Stimulated activated CD4-positive, alpha-beta T cell treated with anti-CD3 and anti-CD28 coated beads, Interleukin-4, amount 100 ng/mL, for 24 hours (primary cell): ENCODE data around the gene GCH1.
A peak's percentile ranks its signal among the peaks of the same experiment; 100 is the strongest.
"Not testable (repeated sequence)": the region's sequence is repeated elsewhere in the genome, so short reads cannot be mapped to it uniquely, and the experiment has no call there.

Experiments
- DNase-seq: peaks from one replicate; pipeline ENCODE4 v3.0.0-alpha.2; 2020

Gene GCH1, protein sequence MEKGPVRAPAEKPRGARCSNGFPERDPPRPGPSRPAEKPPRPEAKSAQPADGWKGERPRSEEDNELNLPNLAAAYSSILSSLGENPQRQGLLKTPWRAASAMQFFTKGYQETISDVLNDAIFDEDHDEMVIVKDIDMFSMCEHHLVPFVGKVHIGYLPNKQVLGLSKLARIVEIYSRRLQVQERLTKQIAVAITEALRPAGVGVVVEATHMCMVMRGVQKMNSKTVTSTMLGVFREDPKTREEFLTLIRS

DNA sequence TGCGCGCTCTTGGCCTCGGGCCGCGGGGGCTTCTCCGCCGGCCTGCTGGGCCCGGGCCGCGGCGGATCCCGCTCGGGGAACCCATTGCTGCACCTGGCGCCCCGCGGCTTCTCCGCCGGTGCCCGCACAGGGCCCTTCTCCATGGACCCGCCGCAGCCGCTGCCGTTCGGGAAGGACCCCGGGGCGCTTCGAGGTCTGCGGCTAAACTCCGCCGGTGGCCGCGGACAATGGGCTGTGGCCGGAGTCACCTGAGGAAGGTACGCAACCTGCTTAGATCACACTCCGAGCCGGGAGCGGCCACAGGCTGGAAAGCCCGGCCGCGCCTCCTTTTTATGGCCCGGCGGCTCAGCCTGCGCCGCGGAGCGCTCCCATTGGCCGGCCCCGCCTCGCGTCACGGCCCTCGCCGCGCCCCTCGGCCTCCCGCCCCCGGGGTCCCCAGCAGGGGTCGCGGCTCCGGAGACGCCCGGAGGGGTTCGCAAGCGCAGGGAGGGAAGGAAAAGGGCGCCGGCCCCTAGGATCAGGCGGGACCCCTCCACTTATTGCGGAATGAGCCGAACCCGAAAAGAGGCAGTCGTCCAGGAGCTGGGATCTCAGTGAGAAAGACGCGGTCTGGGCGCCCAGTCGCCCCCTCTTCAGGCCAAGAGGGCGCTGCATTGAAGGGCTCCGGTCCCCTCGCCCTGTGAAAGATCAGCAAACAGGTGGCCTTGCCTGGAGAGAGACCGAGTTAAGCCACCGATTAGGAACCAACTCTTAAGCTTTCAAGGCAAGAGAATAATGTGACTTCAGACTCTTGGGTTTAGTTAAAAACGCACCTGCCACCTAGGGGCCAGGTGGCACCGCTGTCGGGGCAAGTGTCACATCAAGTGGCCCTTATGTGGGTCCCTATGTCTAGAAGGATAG is at the start of gene GCH1:
Gene GCH1, minus strand, starts transcription at position 306 of the 900 bp plus-strand sequence. Its CDS starts 163 bp downstream, at position 143.
- DNase-seq = peak; percentile 73

DNA sequence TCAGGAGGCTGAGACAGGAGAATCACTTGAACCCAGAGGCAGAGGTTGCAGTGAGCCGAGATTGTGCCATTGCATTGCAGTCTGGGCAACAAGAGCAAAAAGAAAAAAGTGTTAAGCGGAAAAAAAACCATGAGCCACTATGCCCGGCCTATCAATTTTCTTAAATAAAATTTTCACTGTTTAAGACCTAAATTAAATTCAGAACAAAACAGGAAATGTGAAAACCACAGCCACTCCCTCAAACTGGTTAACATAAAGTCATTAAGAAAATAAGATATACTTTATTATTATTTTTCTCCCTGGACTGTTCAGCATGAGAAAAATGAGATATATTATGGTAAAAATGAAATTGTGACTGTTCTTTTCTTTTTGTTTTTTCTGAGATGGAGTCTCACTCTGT is 44.6 kb upstream of the GCH1 start:
- DNase-seq = no peak

DNA sequence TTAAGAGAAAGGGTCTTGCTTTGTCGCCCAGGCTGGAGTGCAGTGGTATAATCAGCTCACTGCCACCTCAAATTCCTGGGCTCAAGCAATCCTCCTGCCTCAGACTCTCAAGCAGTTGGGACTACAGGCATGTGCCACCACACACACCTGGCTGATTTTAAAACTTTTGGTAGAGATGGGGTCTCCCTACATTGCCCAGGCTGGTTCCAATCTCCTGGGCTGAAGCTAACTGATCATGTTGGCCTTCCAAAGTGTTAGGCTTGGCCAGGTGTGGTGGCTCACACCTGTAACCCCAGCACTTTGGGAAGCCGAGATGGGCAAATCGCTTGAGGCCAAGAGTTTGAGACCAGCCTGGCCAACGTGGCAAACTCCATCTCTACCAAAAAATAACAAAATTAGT is 43.9 kb upstream of the GCH1 start:
- DNase-seq = no peak

DNA sequence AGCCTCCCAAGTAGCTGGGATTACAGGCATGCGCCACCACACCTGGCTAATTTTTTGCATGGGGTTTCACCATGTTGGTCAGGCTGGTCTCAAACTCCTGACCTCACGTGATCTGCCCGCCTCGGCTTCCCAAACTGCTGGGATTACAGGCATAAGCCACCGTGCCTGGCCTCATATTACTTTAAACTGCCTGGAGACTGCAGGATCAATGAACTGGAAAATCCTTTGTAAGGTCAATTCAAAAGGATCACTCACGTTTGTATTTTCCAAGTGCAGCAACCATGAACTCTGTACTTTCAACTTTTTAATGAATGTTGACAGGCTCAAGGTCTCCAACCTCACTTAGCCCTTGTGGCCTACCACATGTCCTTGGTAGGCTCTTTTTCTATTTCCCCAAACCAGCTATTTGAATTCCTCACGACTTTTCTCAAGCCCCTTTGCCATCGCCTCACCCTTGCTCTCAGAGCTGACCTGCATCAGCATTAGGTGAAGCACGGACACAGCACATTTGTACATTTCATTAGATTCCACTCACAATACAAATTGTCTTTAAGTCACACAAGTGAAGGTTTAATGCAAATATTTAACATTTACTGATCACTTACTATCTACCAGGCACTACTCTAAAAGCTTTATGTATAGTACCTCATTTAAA is 42.2 kb upstream of the GCH1 start:
- no peak for DNase-seq

DNA sequence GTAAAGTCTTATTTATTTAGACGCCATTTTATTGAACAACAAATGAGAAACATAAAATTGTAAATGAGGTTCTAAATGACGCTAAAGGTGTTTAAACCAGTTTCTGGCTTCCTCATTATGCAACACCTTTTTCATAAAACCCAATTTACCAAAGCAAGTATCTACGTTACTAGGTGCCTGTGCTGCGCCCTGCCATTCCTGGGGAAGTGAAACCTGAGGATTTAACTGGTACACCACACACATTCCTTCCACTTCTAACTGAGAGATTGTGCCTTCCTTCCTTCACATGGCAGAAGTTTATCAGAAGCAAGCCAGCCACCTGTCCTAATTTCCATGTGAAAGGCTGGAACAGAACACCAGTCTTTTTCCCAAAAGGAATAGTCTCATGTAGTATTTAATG is 40.3 kb upstream of the GCH1 start:
- DNase-seq = no peak

DNA sequence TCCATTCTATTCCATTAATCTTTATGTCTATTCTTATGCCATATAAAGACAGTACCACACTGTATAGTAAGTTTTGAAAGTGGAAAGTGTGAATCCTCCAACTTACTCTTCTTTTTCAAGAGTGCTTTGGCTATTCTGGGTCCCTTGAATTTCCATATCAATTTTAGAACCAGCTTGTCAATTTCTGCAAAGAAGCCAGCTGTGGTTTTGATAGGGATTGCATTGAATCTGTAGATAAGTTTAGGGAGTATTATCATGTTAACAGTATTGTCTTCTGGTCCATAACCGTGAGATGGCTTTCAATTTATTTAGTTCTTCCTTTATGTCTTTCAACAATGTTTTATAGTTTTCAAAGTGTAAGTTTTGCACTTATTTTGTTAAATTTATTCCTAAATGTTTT is 34.2 kb upstream of the GCH1 start:
- no peak for DNase-seq

DNA sequence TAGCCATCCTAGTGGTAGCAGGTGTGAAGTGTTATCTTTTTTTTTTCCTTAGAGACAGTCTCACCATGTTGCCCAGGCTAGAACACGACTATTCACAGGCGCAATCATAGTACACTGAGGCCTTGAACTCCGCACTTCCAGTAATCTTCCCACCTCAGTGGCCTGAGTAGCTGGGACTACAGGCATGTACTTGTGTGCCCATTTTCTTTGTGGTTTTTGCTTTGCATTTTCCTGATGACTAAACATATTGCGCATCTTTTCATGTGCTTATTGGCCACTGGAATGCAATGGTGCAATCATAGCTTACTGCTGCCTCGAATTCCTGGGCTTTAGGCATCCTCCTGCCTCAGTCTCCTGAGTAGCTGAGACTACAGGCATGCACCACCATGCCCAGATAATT is 33.3 kb upstream of the GCH1 start:
- DNase-seq = no peak

DNA sequence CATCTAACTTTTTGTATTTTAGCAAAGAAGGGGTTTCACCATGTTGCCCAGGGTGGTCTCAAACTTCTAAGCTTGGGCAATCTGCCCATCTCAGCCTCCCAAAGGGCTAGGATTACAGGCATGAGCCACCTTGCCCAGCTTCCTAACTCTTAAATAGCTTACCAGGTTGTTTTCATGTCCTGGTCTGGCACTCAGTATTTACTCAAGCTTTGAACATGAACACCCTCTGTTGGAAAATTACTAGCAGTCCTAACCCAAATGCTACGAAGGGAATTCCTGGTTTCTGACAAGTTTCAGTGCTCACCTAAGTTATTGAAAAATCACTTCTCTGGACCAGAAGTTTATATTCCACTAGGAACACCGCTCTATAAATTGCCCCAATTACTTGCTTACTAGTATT is 32.5 kb upstream of the GCH1 start:
- DNase-seq = no peak

DNA sequence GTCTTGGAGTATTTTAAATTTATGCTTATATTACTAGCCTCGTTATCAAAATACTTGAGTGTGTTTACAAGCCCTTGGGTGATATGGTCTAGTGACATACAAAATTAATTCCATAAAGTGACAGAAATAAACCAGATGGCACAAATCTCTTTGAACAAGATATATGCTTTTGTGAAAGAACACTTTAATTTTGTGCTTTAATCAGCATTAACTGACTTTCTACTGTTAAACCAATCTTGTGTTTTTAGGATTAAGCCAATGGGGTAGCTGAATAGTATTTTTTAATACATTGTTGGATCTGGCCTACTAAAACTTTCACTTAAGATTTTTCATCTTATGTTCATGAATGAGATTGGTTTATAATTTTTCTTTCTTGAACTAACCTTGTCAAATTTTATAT is 30.4 kb upstream of the GCH1 start:
- DNase-seq = no peak

DNA sequence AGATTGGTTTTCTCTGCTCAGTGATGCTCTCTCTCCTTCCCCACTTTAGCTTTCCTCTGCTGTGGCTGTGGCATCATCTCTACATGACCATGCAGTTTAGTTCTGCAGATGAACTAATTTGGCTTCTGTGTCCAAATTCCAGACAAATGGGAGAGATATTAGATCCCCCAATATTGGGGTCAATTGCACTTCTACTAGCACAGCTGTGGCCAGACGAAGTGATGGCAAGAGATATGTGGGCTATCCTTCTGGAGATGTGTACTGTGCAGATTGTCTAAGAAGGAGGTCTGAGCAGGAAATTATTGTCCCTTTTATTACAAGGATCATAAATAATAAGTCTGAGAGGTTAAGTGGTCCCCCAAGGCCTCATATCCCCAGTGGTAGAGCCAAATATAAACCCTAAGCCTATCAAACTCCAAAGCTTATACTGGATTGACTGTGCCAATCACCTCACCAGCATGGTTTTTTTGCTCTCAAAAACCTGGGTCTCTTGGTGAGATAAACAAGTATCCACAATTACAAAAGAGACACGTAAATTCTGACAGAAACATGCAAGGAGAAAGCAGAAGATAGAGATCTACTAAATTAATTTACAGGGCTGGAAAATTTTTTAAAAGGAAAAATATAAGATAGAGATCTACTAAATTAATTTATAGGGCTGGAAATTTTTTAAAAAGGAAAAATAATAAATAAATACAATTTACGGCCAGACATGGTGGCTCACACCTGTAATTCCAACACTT is 29.1 kb upstream of the GCH1 start:
- DNase-seq = no peak

DNA sequence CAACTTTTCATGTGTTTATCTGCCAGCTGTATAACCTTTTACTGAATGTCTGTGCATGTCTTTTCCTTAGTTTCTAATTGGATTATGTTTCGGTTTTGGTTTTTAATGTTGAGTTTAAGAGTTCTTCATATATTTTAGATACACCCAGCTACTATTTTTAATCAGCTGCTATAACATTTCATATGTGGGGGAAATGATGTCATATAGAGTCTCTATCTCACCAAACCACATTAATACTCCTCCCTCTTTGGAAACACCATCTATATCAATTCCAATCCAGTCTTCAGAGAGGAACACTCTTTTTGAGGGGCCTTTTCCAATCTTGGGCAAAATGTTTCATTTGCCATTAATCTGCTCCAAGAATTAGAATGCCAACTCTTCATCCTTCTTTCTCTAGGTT is 28.5 kb upstream of the GCH1 start:
- DNase-seq = no peak

DNA sequence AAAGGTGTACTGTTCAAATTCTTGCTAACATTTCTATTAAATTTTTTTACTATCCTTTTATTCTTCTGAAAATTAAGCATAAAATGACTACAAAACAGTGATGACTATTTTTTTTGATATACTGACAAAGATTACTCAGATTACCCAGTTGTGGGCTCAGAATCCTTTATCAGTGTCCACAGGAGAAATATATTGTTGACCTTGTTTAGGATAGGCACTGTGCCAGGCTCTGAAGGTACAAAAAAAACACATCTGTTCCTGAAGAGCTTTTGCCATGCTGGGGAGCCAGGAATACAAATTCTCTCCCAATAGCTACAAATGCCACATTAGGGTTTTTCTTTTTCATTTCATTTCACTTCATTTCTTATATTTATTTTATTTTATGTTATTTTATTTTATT is 26.9 kb upstream of the GCH1 start:
- DNase-seq = no peak

DNA sequence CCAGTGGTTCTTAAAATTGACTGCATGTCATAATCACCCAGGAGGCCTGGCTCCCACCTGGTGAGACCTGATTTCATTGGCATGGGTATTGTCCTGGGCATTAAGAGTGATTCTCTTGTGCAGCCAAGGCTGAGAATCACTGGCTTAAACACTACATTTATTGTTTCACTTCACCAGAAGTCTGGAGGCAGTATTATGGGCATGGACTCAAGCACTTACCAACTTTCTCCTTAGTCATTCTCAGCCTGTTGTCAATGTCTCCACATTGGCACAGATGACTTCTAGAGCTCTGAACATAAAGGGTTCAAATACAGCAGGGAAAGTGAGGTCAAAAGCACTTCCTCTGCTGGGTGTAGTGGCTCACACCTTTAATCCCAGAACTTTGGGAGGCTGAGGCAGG is 25.6 kb upstream of the GCH1 start:
- DNase-seq = no peak

DNA sequence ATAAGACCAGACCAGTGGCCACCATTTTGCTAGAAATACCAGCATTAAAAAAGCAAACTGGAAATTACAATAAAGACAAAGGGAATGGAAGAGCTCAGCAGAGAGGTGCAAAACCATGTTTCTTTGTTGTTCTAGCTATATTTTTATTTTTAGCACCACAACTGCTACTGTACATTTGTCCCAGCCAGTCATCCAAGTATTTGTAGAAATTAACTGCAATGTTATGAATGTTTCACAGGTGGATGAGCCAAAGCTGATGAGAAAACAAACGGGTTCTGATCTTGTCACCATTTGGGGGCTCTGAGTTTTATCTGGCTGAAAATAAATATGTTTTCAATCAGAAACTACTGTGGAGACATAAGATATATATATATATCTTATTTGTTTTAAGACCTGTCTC is 24.9 kb upstream of the GCH1 start:
- no peak for DNase-seq

DNA sequence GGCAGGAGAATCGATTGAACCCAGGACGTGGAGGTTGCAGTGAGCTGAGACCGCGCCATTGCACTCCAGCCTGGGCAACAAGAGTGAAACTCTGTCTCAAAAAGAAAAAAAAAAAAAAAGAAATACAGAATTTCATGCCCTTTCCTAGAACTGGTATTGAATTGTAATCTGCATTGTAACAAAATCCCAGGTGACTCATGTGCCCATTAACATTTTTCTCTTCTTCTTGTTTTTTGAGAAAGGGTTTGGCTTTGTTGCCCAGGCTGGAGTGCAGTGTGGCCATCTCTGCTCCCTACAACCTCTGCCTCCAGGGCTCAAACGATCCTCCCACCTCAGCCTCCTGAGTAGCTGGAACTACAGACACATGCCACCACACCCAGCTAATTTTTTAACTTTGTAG is 23.9 kb upstream of the GCH1 start:
- not testable (repeated sequence) for DNase-seq

DNA sequence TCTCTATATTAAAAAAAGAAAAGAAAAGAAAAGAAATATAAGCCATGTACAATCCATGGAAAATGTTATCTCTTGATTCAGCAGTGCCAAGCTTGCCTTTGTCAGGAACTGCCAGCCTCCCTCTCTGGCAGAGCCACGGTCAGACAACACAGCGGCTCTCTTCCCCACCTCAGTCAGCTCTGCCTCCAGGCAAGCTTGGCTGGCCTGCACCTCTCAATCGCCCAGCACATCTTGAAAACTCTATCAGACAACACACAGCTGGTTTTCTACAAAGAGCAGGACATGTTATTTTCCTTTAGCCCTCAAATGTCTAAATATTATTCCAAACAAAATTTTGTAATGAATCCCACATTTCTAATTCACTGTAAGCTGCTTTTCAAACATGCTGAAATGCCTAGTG is 20.0 kb upstream of the GCH1 start:
- no peak for DNase-seq

DNA sequence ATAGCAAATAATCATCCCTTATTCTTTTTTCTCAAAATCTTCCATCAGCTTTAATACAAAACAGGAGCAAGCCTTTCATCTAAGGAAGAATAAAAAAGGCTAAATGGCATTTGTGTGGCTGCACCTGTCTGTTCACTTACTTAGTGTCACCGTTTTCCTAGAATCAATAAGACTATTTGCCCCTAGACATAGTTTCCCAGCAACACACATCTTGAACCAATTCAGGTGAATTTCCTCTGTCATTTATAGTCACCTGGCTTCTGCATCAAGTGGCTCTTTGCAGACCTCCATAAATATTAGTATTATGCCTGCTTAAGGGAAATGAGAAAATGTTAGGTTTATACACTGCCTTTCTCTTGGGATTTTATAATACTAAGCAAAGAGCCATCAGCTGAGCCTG is 17.4 kb upstream of the GCH1 start:
- no peak for DNase-seq

DNA sequence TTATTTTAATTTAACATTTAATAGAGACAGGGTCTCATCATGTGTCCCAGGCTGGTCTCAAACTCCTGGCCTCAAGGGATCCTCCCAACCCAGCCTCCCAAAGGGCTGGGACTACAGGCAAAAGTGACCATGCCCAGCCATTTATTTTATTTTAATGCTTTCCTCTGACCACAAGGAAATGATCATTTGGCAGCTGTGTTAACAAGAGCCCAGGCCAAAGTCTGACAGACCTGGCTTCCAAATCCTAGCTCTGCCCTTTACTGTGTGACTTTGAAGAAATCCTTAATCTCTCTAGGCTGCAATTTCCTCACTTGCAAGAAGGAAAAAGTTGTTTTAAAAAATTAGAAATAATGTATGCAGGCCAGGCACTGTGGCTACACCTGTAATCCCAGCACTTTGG is 16.7 kb upstream of the GCH1 start:
- DNase-seq = no peak

DNA sequence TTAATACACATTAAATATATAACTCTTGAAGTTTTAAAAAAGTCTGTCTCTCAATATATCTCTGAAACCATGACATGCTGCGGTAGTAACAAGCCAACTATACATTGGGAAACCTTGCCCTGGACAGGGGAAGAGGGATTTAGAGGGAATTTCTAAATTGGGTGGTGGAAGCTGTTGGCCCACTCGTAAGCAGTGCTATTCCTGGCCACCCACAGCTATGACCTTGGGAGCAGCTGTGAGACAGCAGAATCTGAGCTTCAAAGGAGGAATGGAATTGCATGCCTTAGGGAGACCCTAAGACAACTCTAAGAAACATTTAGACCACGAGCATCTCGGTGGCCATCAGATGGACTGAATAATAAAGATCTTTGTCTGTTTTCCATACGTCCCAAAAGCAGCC is 15.8 kb upstream of the GCH1 start:
- DNase-seq = no peak

DNA sequence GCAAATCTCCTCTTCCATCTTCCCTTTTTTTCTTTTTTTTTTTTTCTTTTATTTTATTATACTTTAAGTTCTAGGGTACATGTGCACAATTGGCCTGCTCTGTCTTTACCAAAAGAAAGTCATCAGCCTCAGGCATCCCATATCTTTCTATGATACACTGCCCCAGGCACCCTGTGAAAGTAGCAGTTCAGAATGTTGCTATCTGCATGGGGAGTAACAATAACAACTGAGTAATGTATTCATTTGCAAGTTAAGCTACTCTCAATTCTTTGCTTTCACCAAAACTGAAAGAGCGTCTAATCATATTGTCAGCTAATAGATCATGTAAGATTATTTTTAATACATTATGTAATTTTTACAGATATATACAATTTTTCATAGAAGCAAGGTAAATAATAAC is 13.5 kb upstream of the GCH1 start:
- no peak for DNase-seq

DNA sequence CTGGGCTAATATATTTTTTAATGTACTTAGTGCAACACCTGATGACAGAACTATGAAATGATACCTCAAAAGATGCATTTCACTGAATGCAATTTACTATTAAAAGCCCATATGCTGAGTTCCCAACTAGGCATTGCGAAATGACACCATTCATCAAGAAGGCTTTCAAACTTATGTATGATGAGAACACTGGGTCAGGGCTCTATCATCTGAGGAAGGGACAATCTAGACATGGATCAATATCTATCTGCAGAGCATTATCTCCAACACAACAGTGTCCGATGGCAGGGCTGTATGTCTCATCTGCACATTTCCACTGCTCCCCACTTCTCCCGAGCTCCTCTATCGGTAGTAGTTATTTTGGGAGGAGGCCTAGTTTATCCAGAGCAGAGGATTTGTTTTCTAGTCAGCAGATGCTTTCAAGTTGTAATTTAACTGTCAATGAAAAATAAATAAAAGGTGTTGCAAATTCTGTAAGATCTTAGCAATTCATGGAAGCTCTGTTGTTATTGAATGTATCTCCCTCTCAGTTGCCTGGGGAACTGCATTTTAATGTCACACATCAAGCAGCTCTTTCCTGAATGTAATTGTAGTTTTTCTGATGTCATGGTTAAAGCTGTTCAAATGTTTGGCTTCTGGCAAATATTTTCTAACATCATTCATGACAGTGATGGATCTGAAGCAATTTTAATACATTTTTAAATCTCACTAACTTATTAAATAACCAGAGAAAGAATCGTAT is 7.4 kb upstream of the GCH1 start:
- DNase-seq = no peak

DNA sequence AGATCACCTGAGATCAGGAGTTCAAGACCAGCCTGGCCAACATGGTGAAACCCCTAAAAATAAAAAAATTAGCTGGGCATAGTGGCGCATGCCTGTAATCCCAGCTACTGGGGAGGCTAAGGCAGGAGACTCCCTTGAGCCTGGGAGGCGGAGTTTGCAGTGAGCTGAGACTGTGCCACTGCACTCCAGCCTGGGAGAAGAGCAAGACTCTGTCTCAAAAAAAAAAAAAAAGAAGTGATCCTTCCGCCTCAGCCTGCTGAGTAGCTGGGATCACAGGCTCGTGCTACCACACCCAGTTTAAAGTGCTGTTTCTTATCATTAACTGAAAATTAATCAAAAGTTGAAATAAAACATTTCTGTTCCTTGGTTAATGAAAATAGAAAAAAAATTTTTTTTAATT is 6.3 kb upstream of the GCH1 start:
- not testable (repeated sequence) for DNase-seq

DNA sequence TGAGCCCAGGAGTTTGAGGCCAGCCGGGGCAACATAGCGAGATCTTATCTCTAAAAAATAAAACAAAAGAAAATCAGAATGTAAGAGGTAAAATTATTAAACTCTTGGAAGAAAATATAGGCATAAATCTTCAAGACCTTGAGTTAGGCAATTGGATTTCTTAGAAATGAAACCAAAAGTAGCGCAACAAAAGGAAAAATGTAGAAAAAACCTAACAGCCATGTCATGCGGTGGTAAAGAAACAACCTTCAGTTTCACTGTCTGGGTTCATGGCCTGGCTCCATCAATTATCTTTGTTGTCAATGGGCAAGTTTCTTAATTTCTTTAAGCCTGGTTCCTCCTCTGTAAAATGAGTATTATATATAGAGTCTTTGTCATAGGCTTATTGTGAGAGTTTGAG is 5.6 kb upstream of the GCH1 start:
- no peak for DNase-seq
